Ovary (tissue), 3 donors: ENCODE data around the gene NCMAP.

Experiments
- POLR2A ChIP-seq: fragments of 450-650 bp; IDR thresholded peaks from one replicate; pipeline ENCODE4 v1.6.1; 2017; ENCODE audit warnings: antibody characterized with exemption, mild to moderate bottlenecking, moderate library complexity
- TF ChIP-seq, protein P1 (sequence below), 3 donors: fragments of 450-650 bp in 2 of 3; fragments of 200-600 bp in 1 of 3; IDR thresholded peaks; one replicate each; pipeline versions ENCODE4 v1.5.1 to v1.8.0; 2016 to 2022; ENCODE audit warnings: antibody characterized with exemption in 3 of 3, mild to moderate bottlenecking in 1 of 3
- donor health status: DM: no; HTN: no; CAD: no.

DNA sequence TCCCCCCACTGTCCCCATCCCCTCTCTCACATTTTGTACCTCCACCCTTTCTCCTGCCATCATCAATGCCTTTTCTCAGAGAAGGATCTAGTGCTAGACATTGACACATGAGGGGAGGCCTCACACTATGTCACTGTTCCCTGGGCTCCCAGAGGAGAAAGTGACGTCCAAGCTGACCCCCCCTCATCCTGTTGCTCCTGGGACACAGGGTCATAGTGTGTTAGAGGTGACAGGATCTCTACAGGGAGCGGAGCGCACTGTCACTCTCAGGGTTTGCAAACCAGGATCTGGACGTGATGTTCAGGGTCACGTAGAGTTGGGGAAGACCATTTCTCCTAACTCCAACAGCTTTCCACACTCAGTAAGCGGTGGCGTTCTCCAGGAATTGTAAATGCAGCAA lies 2.6 kb downstream of the NCMAP start:
- TF ChIP-seq POLR2A = no peak
- TF ChIP-seq, protein P1, sequence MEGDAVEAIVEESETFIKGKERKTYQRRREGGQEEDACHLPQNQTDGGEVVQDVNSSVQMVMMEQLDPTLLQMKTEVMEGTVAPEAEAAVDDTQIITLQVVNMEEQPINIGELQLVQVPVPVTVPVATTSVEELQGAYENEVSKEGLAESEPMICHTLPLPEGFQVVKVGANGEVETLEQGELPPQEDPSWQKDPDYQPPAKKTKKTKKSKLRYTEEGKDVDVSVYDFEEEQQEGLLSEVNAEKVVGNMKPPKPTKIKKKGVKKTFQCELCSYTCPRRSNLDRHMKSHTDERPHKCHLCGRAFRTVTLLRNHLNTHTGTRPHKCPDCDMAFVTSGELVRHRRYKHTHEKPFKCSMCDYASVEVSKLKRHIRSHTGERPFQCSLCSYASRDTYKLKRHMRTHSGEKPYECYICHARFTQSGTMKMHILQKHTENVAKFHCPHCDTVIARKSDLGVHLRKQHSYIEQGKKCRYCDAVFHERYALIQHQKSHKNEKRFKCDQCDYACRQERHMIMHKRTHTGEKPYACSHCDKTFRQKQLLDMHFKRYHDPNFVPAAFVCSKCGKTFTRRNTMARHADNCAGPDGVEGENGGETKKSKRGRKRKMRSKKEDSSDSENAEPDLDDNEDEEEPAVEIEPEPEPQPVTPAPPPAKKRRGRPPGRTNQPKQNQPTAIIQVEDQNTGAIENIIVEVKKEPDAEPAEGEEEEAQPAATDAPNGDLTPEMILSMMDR (IDR thresholded peaks at IDR 0.05) = no peak
